Transverse colon (tissue), 4 donors: ENCODE measurements around the gene ZNF423. TPM values are rescaled to one million over a fixed set of nuclear protein-coding genes. Genes with fewer than 3 reads are reported as not detected.

Source experiments
- DNase-seq: peaks from one replicate; pipeline ENCODE4 v3.0.0-alpha.2; 2019
- H3K27ac ChIP-seq, 4 donors: fragments of 200-600 bp; sonication (generic); 2 replicates each; pipeline ENCODE4 v1.5.1; 2016 to 2018; ENCODE audit warnings: inconsistent platforms in 4 of 4
- H3K27me3 ChIP-seq: fragments of 200-600 bp; sonication (generic); 2 replicates; pipeline ENCODE4 v1.5.1; 2017; ENCODE audit warnings: inconsistent platforms
- H3K36me3 ChIP-seq, 4 donors: fragments of 200-600 bp; sonication (generic); 2 replicates each; pipeline ENCODE4 v1.5.1; 2017 to 2019; ENCODE audit warnings: inconsistent platforms in 4 of 4
- H3K4me1 ChIP-seq, 4 donors: fragments of 200-600 bp; sonication (generic); 2 replicates each; pipeline ENCODE4 v1.5.1; 2017 to 2020; ENCODE audit warnings: inconsistent platforms in 4 of 4
- H3K4me3 ChIP-seq, 4 donors: fragments of 200-600 bp; sonication (generic); 1 replicate in 1 of 4; 2 replicates in 3 of 4; pipeline versions ENCODE4 v1.5.1 to v1.6.1; 2017 to 2019; ENCODE audit warnings: inconsistent platforms in 4 of 4
- H3K9me3 ChIP-seq, 2 donors: fragments of 200-600 bp; sonication (generic); 2 replicates each; pipeline ENCODE4 v1.5.1; 2017 to 2019; ENCODE audit warnings: inconsistent platforms in 2 of 2
- CTCF ChIP-seq, 5 experiments: fragments of 200-600 bp in 3 of 5; fragments of 450-650 bp in 2 of 5; sonication (generic) in 3 of 5; IDR thresholded peaks; 1 replicate in 2 of 5; 2 replicates in 3 of 5; pipeline ENCODE4 v1.5.1; 2016 to 2017; ENCODE audit warnings: antibody characterized with exemption in 5 of 5, inconsistent platforms in 3 of 5, mild to moderate bottlenecking in 2 of 5, moderate library complexity in 1 of 5
- EP300 ChIP-seq: sonication (generic); formaldehyde crosslinking; IDR thresholded peaks from one replicate; pipeline ENCODE4 v1.6.1; 2017; ENCODE audit warnings: antibody characterized with exemption, low read depth
- POLR2A ChIP-seq: fragments of 450-650 bp; IDR thresholded peaks from one replicate; pipeline ENCODE4 v1.6.1; 2016; ENCODE audit warnings: antibody characterized with exemption, mild to moderate bottlenecking, moderate library complexity
- POLR2AphosphoS5 ChIP-seq, 3 donors: sonication (generic); formaldehyde crosslinking; IDR thresholded peaks; one replicate each; pipeline ENCODE4 v1.6.1; 2016; ENCODE audit warnings: antibody characterized with exemption in 3 of 3
- WGBS, 2 donors: methylation state at CpG; one replicate each; pipeline ENCODE4 v1.1.5; 2018; ENCODE audit warnings: low coverage in 1 of 2; 5-methylcytosine and 5-hydroxymethylcytosine counted together
- in situ Hi-C, 4 donors: fragments of 200-750 bp; cut with MboI; loops; one replicate each; pipeline versions ENCODE4 v1.15.0 to v1.15.1; 2017; ENCODE audit warnings: low sequenced_read_pairs in 3 of 4, low pct_ligation_motif_present in 1 of 4, low pct_unique_long_range_greater_than_20kb in 1 of 4
- intact Hi-C: fragments of 100-400 bp; cut with DNase I; formaldehyde crosslinking; loops from one replicate; pipeline ENCODE4 v1.15.1; 2023; ENCODE audit warnings: low total_unique reads
- total RNA-seq, 4 donors: library from RNA; depleted of rRNA; stranded (reverse); fragments of >200 nt; gene quantifications; one replicate each; pipeline ENCODE4 v1.1.0, GENCODE V29; 2016

ZNF423 gene
- total RNA-seq, 4 donors from 2014 or later: 4.9 to 13.1 (median 7.2) TPM

- Histone ChIP-seq H3K27ac (no peak overlapping the region), H3K4me1 (peaks cover 5 to 18% (median 13%) of the 10 kb centered on the region in 4 donors), H3K36me3 (no peaks in the 10 kb centered on the region), H3K9me3 (no peaks in the 10 kb centered on the region), H3K4me3 (no peak overlapping the region), H3K27me3 (peaks cover 5% of the 10 kb centered on the region)
- TF ChIP-seq POLR2A (no peak), EP300 (no peak), POLR2AphosphoS5 (IDR thresholded peaks at IDR 0.05) (no peak), CTCF (IDR thresholded peaks at IDR 0.05) (no peak)
- WGBS, 2 donors: 78 to 83% methylated on average over 1 to 4 of the region's 4 CpGs
- DNase-seq: peak; percentile 6
- in situ Hi-C loops: no loop called here
- intact Hi-C loops: no loop called here
Measured at GRCh38 chr16:49487746-49488145, 368.2 kb downstream of the ZNF423 start.

GRCh38 chr16:49486400-49486799, 369.5 kb downstream of the ZNF423 start:
- DNase-seq: no peak
- H3K9me3 ChIP-seq: no peaks in the 10 kb centered on the region
- no peak overlapping the region for H3K27ac ChIP-seq
- H3K27me3 ChIP-seq: peaks cover 5% of the 10 kb centered on the region
- intact Hi-C loops (no loop called here), in situ Hi-C loops (no loop called here)
- WGBS, 2 donors: 88 to 100% methylated on average over 1 to 2 of the region's 2 CpGs
- TF ChIP-seq POLR2A: no peak
- no peak for TF ChIP-seq CTCF (IDR thresholded peaks at IDR 0.05)
- TF ChIP-seq EP300: no peak
- TF ChIP-seq POLR2AphosphoS5 (IDR thresholded peaks at IDR 0.05): no peak
- no peak overlapping the region for H3K4me3 ChIP-seq
- peaks cover 5 to 10% (median 8%) of the 10 kb centered on the region in 4 donors for H3K4me1 ChIP-seq
- no peaks in the 10 kb centered on the region for H3K36me3 ChIP-seq

- Histone ChIP-seq H3K4me1 (peaks cover 5 to 10% (median 8%) of the 10 kb centered on the region in 4 donors), H3K36me3 (no peaks in the 10 kb centered on the region), H3K4me3 (no peak overlapping the region), H3K9me3 (no peaks in the 10 kb centered on the region), H3K27ac (no peak overlapping the region), H3K27me3 (peaks cover 8% of the 10 kb centered on the region)
- in situ Hi-C loops (no loop called here), intact Hi-C loops (no loop called here)
- TF ChIP-seq CTCF (IDR thresholded peaks at IDR 0.05) (no peak), EP300 (no peak), POLR2A (no peak), POLR2AphosphoS5 (IDR thresholded peaks at IDR 0.05) (no peak)
- DNase-seq: peak; percentile 2
Measured at GRCh38 chr16:49485663-49486062, 370.2 kb downstream of the ZNF423 start.

- peak overlapping the region; percentile 8 to 42 (median 28) for H3K27ac ChIP-seq
- peaks cover 8% of the 10 kb centered on the region for H3K27me3 ChIP-seq
- no peaks in the 10 kb centered on the region for H3K36me3 ChIP-seq
- in situ Hi-C loops (no loop called here), intact Hi-C loops (no loop called here)
- DNase-seq: no peak
- no peaks in the 10 kb centered on the region for H3K9me3 ChIP-seq
- peaks cover 5 to 10% (median 8%) of the 10 kb centered on the region in 4 donors for H3K4me1 ChIP-seq
- no peak for TF ChIP-seq POLR2A
- no peak for TF ChIP-seq POLR2AphosphoS5 (IDR thresholded peaks at IDR 0.05)
- TF ChIP-seq CTCF (IDR thresholded peaks at IDR 0.05): no peak
- TF ChIP-seq EP300: no peak
- H3K4me3 ChIP-seq: peak overlapping the region in 1 of 4 donors; percentile 38
- 80 to 85% methylated on average over 8 of the region's 8 CpGs for WGBS, 2 donors
Measured at GRCh38 chr16:49484936-49485335, 371.0 kb downstream of the ZNF423 start.
